GM13977 (cell line): ENCODE results near the gene CTDNEP1.

Experiments used
- DNase-seq: peaks from one replicate; pipeline ENCODE4 v3.0.0; 2012; ENCODE audit warnings: low spot score
- in situ Hi-C: fragments of 300-500 bp; cut with MboI; formaldehyde crosslinking; loops from one replicate; pipeline ENCODE4 v1.12.0; 2022; ENCODE audit warnings: low sequenced_read_pairs, low pct_unique_long_range_greater_than_20kb, mixed read lengths, inconsistent platforms; ENCODE audit not compliant: unreplicated experiment
- TF ChIP-seq, protein P1 (sequence below): IDR thresholded peaks from 2 replicates; pipeline ENCODE4 v1.5.1; 2012; ENCODE audit warnings: mild to moderate bottlenecking, control low read depth; ENCODE audit not compliant: insufficient read depth; ENCODE audit errors: extremely low read depth, missing control alignments

Gene CTDNEP1

DNA sequence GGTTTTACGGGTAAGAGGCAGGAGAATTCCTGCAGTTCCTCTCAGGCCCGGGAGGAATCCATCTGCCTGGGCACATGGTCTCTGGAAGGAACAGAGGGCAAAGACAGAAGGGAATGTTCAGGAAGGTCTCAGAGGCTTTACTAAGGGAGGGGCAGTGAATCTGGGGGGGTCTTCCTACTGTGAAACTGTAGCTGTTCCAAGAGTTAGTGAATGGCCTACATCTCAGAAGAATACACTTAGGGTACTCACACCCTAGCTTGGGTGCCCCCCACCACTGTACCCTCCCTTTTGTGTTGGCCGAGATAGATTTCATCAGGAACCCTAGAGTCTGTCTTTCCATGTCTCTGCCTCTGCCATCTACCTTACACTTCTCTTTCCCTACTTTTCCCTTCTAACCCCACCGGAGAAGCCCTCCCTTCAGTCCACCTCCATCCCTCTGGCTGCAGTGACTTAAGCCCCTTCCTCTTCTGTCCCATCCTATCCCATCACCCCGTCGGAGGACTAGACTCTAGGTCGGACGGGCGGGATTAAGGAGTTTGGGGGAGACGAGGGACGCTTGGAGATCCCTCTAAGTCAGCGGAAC lies 32.2 kb downstream of the CTDNEP1 start:
- in situ Hi-C loops: no loop called here
- TF ChIP-seq, protein P1, sequence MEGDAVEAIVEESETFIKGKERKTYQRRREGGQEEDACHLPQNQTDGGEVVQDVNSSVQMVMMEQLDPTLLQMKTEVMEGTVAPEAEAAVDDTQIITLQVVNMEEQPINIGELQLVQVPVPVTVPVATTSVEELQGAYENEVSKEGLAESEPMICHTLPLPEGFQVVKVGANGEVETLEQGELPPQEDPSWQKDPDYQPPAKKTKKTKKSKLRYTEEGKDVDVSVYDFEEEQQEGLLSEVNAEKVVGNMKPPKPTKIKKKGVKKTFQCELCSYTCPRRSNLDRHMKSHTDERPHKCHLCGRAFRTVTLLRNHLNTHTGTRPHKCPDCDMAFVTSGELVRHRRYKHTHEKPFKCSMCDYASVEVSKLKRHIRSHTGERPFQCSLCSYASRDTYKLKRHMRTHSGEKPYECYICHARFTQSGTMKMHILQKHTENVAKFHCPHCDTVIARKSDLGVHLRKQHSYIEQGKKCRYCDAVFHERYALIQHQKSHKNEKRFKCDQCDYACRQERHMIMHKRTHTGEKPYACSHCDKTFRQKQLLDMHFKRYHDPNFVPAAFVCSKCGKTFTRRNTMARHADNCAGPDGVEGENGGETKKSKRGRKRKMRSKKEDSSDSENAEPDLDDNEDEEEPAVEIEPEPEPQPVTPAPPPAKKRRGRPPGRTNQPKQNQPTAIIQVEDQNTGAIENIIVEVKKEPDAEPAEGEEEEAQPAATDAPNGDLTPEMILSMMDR: no peak
- DNase-seq: no peak

DNA sequence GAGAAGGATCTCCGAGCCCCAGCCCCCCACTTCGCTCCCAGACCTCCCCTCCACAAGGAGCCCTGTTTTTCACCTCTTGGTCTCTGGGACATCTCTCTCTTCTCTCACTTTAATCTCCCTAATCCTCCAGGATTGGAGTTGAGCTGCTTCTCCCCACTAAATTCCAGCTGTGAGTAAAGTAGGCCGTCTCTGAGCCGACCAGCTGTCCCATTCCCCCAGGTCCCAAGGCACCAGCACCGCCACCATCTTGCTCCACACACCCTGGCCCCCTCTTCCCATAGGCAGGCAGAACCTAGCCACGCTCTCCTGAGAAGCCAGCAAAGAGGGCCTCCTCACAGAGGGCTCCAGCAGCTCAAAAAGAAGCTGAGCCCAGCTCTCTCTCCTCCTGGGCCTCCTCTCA lies 32.8 kb downstream of the CTDNEP1 start:
- DNase-seq: no peak
- in situ Hi-C loops: no loop called here
- TF ChIP-seq, protein P1: no peak

DNA sequence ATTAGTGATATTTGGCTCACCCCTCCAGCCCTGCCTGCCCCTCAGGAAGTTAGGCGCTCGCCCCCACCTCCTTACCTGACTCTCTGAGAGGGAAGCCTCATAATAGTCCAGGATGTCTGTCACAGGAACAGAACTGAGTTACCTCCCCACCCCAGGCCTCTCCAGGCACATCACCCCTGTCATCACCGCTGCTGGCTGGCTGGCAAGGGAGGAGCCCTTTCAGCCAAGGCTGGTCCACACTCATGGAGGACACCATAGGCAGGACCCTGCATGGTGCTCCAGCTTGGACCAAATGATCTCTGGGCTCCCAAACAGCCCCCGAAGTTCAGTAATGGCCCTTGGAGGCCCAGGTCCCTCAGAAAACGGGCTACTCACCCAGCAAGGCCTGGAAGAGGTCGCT lies 33.4 kb downstream of the CTDNEP1 start:
- in situ Hi-C loops: no loop called here
- TF ChIP-seq, protein P1: no peak
- no peak for DNase-seq

- in situ Hi-C loops: no loop called here
- DNase-seq: peak; percentile 64
- TF ChIP-seq, protein P1: no peak
Observed at GRCh38 chr17:7217113-7217987, 34.2 kb downstream of the CTDNEP1 start.

GRCh38 chr17:7216242-7217112 lies 35.1 kb downstream of the CTDNEP1 start:
- in situ Hi-C loops: no loop called here
- TF ChIP-seq, protein P1: no peak
- DNase-seq: no peak

GRCh38 chr17:7215652-7216180 lies 35.8 kb downstream of the CTDNEP1 start:
- no peak for DNase-seq
- TF ChIP-seq, protein P1: no peak
- in situ Hi-C loops: no loop called here
